ENCODE measurements around the gene TMEM40. TPM values are rescaled to one million over a fixed set of nuclear protein-coding genes. Genes with fewer than 3 reads are reported as not detected.

TMEM40 gene
- polyA plus RNA-seq, 1 of the 3 experiments (the other 2 are of a cell fraction): 0.05 TPM

DNA sequence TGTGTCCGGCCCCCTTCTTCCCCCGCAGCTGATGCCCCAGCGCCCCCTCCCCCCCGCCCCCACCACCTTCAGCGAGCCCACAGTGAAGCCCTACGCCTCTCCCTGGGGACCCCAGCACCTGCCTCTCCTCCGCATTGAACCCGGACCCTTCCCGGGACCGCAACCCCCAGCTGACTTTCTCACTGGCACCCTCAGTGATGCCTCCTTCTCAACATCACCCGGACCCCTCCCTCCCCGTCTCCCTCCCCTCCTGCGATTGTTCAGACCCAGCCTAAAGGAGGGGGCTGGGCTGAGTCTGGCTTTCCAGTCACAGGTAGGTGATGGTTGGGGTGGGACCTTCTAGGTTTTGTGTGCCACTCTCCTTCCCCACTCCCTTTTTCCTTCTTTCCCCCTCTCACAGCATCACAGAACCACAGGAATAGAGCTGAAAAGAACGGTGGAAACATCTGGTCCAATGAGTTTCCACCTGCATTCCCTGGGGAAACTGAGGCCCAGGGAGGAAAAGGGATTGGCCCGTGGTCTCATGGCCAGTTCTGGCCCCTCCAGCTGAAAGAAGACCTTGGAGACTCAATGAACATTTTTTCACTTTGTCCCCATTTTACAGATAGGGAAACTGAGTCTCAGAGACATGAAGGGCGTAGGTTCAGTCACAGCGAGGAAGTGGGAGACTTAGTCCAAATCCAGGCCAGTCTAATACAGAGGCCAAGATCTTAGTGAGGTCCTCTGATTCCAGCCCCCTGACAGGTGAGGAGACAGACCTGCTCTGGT, 38.2 kb upstream of the TMEM40 start:
- peak overlapping the region in 1 of 2 experiments; percentile 44; a peak in 1 of 4 replicates for H3K27ac ChIP-seq (ENCODE audit: low read depth in 2 of 2, low read length in 1 of 2)
- ChIA-PET POLR2A (interaction anchor here (1.7 kb wide), 1 partner anchor 13 kb away, joined by 9 read pairs; no protein-coding TSS in a partner anchor), CTCF (interaction anchor here (0.7 to 3.2 kb wide), 8 partner anchors 9 to 295 kb away, joined by 3 to 29 read pairs (median 4); no protein-coding TSS in a partner anchor)
- H3K9me2 ChIP-seq: no peaks in the 10 kb centered on the region
- TF ChIP-seq, protein P1, sequence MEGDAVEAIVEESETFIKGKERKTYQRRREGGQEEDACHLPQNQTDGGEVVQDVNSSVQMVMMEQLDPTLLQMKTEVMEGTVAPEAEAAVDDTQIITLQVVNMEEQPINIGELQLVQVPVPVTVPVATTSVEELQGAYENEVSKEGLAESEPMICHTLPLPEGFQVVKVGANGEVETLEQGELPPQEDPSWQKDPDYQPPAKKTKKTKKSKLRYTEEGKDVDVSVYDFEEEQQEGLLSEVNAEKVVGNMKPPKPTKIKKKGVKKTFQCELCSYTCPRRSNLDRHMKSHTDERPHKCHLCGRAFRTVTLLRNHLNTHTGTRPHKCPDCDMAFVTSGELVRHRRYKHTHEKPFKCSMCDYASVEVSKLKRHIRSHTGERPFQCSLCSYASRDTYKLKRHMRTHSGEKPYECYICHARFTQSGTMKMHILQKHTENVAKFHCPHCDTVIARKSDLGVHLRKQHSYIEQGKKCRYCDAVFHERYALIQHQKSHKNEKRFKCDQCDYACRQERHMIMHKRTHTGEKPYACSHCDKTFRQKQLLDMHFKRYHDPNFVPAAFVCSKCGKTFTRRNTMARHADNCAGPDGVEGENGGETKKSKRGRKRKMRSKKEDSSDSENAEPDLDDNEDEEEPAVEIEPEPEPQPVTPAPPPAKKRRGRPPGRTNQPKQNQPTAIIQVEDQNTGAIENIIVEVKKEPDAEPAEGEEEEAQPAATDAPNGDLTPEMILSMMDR (IDR thresholded peaks at IDR 0.05): no peak
- no peak for TF ChIP-seq NFIC (IDR thresholded peaks at IDR 0.05; ENCODE audit: borderline replicate concordance)
- no peak for TF ChIP-seq GABPA (IDR thresholded peaks at IDR 0.05; ENCODE audit: low read depth)
- no peak for TF ChIP-seq MEF2A (IDR thresholded peaks at IDR 0.05; ENCODE audit: borderline replicate concordance, low read depth)
- TF ChIP-seq RAD21 (IDR thresholded peaks at IDR 0.05; ENCODE audit: low read length): no peak
- no peak for TF ChIP-seq ELF1 (IDR thresholded peaks at IDR 0.05)
- no peak for TF ChIP-seq MXI1 (IDR thresholded peaks at IDR 0.05; ENCODE audit: low read depth, low read length)
- TF ChIP-seq EZH2phosphoT487 (IDR thresholded peaks at IDR 0.05; ENCODE audit: borderline replicate concordance, low read depth): no peak
- no peak for TF ChIP-seq NRF1 (IDR thresholded peaks at IDR 0.05; ENCODE audit: low read depth, low read length)
- no peak for TF ChIP-seq YY1 (IDR thresholded peaks at IDR 0.05; ENCODE audit: low read depth)
- no peak for TF ChIP-seq FOXJ3 (CRISPR knock-in tag; IDR thresholded peaks at IDR 0.05)
- TF ChIP-seq PBX3 (IDR thresholded peaks at IDR 0.05): no peak
- no peak for TF ChIP-seq ZBTB33 (IDR thresholded peaks at IDR 0.05; ENCODE audit: borderline replicate concordance, low read depth)
- no peak overlapping the region for H3K9ac ChIP-seq
- no peak for DNase-seq
- no peaks in the 10 kb centered on the region for H3K36me3 ChIP-seq (replicated peaks in 1 of 2; ENCODE audit: control insufficient read depth in 1 of 2, insufficient read depth in 2 of 2, low read length in 1 of 2)
- no peaks in the 10 kb centered on the region for H3K9me3 ChIP-seq
- peaks cover 3% of the 10 kb centered on the region for H3F3A ChIP-seq (replicated peaks; ENCODE audit: insufficient read depth)
- no peak overlapping the region for H2AFZ ChIP-seq (ENCODE audit: low read depth)
- no peaks in the 10 kb centered on the region for H3K27me3 ChIP-seq (ENCODE audit: insufficient read depth)
- no peaks in the 10 kb centered on the region for H4K20me1 ChIP-seq (ENCODE audit: insufficient read depth)
- H3K79me2 ChIP-seq (ENCODE audit: insufficient read depth): no peaks in the 10 kb centered on the region
- 73% methylated on average over 17 of the region's 17 CpGs for WGBS (ENCODE audit: low lambda C conversion rate)
- peaks cover 0 to 5% of the 10 kb centered on the region in 2 experiments; a peak in 2 of 4 replicates for H3K4me1 ChIP-seq (ENCODE audit: control insufficient read depth in 1 of 2, insufficient read depth in 2 of 2, low read depth in 1 of 2, low read length in 1 of 2)
- 0 out of 2 replicates have a peak overlapping the region, but pooled peaks have one; percentile 74 for H3K4me2 ChIP-seq
- H3K4me3 ChIP-seq (ENCODE audit: low read depth in 2 of 2, low read length in 1 of 2): peak overlapping the region in 1 of 2 experiments; percentile 52; a peak in 2 of 4 replicates

Measured in SK-N-SH (cell line).